ENCODE measurements around the gene EIF4H.

The EIF4H gene

GRCh38 chr7:74242122-74242443 is 67.9 kb downstream of the EIF4H start:
- Histone ChIP-seq H3K27me3 (ENCODE audit: insufficient read depth, poor library complexity, severe bottlenecking) (no peaks in the 10 kb centered on the region), H3K4me3 (replicated peaks; ENCODE audit: insufficient read depth, low read length) (no peak overlapping the region), H3K27ac (replicated peaks) (no peak overlapping the region)
- DNase-seq (ENCODE audit: low read depth in 1 of 2, low spot score in 1 of 2) = no peak
- TF ChIP-seq GABPA (IDR thresholded peaks at IDR 0.05; ENCODE audit: low read depth) (no peak), SPI1 (IDR thresholded peaks at IDR 0.05; ENCODE audit: borderline replicate concordance, low read depth) (no peak), POLR2AphosphoS5 (IDR thresholded peaks at IDR 0.05; ENCODE audit: low read depth) (no peak)
- TF ChIP-seq, protein P1, sequence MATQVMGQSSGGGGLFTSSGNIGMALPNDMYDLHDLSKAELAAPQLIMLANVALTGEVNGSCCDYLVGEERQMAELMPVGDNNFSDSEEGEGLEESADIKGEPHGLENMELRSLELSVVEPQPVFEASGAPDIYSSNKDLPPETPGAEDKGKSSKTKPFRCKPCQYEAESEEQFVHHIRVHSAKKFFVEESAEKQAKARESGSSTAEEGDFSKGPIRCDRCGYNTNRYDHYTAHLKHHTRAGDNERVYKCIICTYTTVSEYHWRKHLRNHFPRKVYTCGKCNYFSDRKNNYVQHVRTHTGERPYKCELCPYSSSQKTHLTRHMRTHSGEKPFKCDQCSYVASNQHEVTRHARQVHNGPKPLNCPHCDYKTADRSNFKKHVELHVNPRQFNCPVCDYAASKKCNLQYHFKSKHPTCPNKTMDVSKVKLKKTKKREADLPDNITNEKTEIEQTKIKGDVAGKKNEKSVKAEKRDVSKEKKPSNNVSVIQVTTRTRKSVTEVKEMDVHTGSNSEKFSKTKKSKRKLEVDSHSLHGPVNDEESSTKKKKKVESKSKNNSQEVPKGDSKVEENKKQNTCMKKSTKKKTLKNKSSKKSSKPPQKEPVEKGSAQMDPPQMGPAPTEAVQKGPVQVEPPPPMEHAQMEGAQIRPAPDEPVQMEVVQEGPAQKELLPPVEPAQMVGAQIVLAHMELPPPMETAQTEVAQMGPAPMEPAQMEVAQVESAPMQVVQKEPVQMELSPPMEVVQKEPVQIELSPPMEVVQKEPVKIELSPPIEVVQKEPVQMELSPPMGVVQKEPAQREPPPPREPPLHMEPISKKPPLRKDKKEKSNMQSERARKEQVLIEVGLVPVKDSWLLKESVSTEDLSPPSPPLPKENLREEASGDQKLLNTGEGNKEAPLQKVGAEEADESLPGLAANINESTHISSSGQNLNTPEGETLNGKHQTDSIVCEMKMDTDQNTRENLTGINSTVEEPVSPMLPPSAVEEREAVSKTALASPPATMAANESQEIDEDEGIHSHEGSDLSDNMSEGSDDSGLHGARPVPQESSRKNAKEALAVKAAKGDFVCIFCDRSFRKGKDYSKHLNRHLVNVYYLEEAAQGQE (IDR thresholded peaks at IDR 0.05; ENCODE audit: insufficient replicate concordance, low read depth) = no peak
- TF ChIP-seq, protein P2, sequence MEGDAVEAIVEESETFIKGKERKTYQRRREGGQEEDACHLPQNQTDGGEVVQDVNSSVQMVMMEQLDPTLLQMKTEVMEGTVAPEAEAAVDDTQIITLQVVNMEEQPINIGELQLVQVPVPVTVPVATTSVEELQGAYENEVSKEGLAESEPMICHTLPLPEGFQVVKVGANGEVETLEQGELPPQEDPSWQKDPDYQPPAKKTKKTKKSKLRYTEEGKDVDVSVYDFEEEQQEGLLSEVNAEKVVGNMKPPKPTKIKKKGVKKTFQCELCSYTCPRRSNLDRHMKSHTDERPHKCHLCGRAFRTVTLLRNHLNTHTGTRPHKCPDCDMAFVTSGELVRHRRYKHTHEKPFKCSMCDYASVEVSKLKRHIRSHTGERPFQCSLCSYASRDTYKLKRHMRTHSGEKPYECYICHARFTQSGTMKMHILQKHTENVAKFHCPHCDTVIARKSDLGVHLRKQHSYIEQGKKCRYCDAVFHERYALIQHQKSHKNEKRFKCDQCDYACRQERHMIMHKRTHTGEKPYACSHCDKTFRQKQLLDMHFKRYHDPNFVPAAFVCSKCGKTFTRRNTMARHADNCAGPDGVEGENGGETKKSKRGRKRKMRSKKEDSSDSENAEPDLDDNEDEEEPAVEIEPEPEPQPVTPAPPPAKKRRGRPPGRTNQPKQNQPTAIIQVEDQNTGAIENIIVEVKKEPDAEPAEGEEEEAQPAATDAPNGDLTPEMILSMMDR (IDR thresholded peaks at IDR 0.05; ENCODE audit: insufficient read depth, low read length) = no peak

- Histone ChIP-seq H3K27ac (replicated peaks) (no peak overlapping the region; the same call in 1 of the 2 replicates), H3K4me3 (replicated peaks; ENCODE audit: insufficient read depth, low read length) (no peak overlapping the region), H3K27me3 (ENCODE audit: insufficient read depth, poor library complexity, severe bottlenecking) (no peaks in the 10 kb centered on the region)
- DNase-seq (ENCODE audit: low read depth in 1 of 2, low spot score in 1 of 2) = no peak
- TF ChIP-seq POLR2AphosphoS5 (IDR thresholded peaks at IDR 0.05; ENCODE audit: low read depth) = no peak
- TF ChIP-seq, protein P2 (IDR thresholded peaks at IDR 0.05; ENCODE audit: insufficient read depth, low read length) = no peak
These were observed 72.3 kb downstream of the EIF4H start for GRCh38 chr7:74246497-74246896.

Small RNA genes within 50 kb of the gene (microRNA-seq; reads per million reads assigned to microRNA genes)
- 4,090 reads per million, percentile 95 among the genes with 10 or more reads in this experiment for gene MIR590

Data from HL-60 (cell line).